ENCODE measurements around the gene WAPL.

- TF ChIP-seq CTCF (IDR thresholded peaks at IDR 0.05): no peak
- no peak for TF ChIP-seq POLR2A (IDR thresholded peaks at IDR 0.05)
Observed at GRCh38 chr10:86439544-86439943, 82.0 kb downstream of the WAPL start.

Measured in heart left ventricle (tissue), 13 donors.